GM12875 (cell line): ENCODE data around the gene NUP54.
A peak's percentile ranks its signal among the peaks of the same experiment; 100 is the strongest.

ENCODE experiments used
- H3K4me3 ChIP-seq: one replicate; pipeline ENCODE4 v1.5.1; 2011; ENCODE audit warnings: low read depth, low read length, control low read depth
- TF ChIP-seq, protein P1 (sequence below): IDR thresholded peaks from 2 replicates; pipeline ENCODE4 v1.5.1; 2011; ENCODE audit warnings: low read depth, mild to moderate bottlenecking, control low read depth, inconsistent platforms, low read length, moderate library complexity, borderline replicate concordance; ENCODE audit not compliant: insufficient read depth

Gene NUP54

GRCh38 chr4:76188557-76188956, 40.4 kb upstream of the NUP54 start:
- no peak overlapping the region for H3K4me3 ChIP-seq
- TF ChIP-seq, protein P1, sequence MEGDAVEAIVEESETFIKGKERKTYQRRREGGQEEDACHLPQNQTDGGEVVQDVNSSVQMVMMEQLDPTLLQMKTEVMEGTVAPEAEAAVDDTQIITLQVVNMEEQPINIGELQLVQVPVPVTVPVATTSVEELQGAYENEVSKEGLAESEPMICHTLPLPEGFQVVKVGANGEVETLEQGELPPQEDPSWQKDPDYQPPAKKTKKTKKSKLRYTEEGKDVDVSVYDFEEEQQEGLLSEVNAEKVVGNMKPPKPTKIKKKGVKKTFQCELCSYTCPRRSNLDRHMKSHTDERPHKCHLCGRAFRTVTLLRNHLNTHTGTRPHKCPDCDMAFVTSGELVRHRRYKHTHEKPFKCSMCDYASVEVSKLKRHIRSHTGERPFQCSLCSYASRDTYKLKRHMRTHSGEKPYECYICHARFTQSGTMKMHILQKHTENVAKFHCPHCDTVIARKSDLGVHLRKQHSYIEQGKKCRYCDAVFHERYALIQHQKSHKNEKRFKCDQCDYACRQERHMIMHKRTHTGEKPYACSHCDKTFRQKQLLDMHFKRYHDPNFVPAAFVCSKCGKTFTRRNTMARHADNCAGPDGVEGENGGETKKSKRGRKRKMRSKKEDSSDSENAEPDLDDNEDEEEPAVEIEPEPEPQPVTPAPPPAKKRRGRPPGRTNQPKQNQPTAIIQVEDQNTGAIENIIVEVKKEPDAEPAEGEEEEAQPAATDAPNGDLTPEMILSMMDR, result no peak

DNA sequence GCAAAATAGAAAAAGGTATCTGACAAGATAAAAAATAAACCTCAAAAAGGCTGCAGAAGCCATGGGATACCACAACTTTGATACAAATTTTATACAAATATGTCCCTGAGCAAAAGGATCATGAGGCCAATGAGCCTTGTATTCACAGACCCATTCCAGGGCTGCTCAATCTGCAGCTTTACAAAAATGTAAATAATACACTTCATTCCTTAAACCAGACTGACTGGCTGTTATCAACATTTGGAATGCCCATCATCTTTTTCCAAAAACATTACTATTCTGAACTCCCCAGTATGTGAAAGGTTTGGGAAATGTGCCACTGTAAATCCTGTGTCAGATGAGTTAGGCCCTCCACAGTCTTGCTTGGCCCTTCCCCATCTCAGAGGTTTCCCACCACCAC, 40.0 kb upstream of the NUP54 start:
- TF ChIP-seq, protein P1, result no peak
- no peak overlapping the region for H3K4me3 ChIP-seq

DNA sequence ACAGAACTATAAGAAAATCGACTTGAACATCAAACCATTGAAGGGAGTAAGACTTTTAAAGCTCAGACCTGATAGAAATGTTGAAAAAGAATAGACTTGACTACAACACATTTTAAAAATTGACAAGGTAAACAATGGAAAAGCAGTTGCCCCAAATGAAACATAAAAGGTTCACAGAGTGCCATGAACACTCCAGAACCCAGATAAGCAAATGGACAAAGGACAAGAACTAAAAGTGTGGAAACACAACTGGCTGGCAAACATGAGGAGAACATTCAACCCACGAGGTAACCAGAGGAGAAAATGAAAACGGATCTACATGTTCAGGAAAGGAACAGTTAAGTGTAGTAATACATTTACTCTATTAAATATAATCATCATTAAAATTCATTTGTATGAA, 39.0 kb upstream of the NUP54 start:
- H3K4me3 ChIP-seq, result no peak overlapping the region
- TF ChIP-seq, protein P1, result no peak

DNA sequence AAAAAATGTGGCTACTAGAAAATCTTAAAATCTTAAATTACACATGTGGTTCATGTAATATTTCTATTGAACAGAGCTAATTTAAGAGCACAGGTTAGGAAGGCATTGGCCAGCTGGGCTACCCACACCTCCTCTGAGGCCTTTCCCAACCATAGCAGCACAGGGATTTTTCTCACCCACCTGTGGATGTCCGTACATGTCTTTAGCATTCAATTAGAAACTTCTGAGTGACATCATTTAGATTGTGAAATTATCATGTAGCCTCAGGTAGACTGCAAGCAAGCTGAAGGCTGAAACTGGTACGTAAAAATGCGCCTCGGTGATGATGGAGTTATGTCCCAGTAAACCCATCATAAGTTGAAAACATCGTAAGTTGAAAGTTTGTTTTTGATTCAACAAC, 34.3 kb upstream of the NUP54 start:
- TF ChIP-seq, protein P1, result no peak
- no peak overlapping the region for H3K4me3 ChIP-seq

- TF ChIP-seq, protein P1, result peak; percentile 75
- H3K4me3 ChIP-seq, result no peak overlapping the region
These were observed 31.5 kb upstream of the NUP54 start for GRCh38 chr4:76179398-76180318.

DNA sequence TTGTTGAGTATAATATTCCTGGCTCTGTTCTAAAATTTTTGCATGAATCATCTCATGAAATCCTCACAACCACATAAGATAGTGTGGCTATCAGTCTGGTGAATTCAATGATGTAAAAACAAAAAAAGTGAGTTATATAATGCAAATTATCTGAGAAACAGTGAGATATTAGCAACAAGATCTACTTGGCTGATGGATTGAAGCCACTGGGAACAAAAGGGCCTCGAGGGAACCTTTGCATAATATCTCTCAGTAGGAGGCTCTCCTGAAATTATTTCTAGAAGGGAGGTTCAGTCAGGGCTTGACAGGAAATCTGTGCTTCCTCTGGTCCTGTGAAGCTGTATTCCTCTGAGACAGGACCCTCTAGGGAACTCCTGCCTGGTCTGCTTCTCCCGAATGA, 30.1 kb upstream of the NUP54 start:
- H3K4me3 ChIP-seq, result no peak overlapping the region
- TF ChIP-seq, protein P1, result no peak

- TF ChIP-seq, protein P1, result no peak
These were observed 29.5 kb upstream of the NUP54 start for GRCh38 chr4:76177709-76178108.

More at GRCh38 chr4:76177709-76178108, 29.5 kb upstream of the NUP54 start:
- H3K4me3 ChIP-seq, result no peak overlapping the region
